H9 (cell line): ENCODE measurements around the gene TENM4. TPM values are rescaled to one million over a fixed set of nuclear protein-coding genes. Genes with fewer than 3 reads are reported as not detected.

ENCODE experiments used
- DNase-seq: peaks from one replicate; pipeline ENCODE4 v3.0.0-alpha.2; 2017
- H2AFZ ChIP-seq: one replicate; pipeline ENCODE4 v1.6.1; 2013; ENCODE audit warnings: mild to moderate bottlenecking, low read length, control low read depth, moderate library complexity
- H2AK5ac ChIP-seq: 2 replicates; pipeline ENCODE4 v1.6.1; 2013; ENCODE audit warnings: low read length, control low read depth, mixed read lengths; ENCODE audit not compliant: insufficient read length
- H2BK120ac ChIP-seq: one replicate; pipeline ENCODE4 v1.6.1; 2013; ENCODE audit warnings: low read depth, mild to moderate bottlenecking, low read length, control low read depth, inconsistent platforms; ENCODE audit not compliant: poor library complexity, severe bottlenecking
- H2BK12ac ChIP-seq: 2 replicates; pipeline ENCODE4 v1.6.1; 2013; ENCODE audit warnings: low read length, control low read depth, mixed read lengths, low read depth; ENCODE audit not compliant: insufficient read length
- H2BK15ac ChIP-seq: 2 replicates; pipeline ENCODE4 v1.6.1; 2013; ENCODE audit warnings: low read depth, low read length, control low read depth
- H2BK20ac ChIP-seq: one replicate; pipeline ENCODE4 v1.6.1; 2013; ENCODE audit warnings: low read depth, mild to moderate bottlenecking, low read length, control low read depth, inconsistent platforms; ENCODE audit not compliant: poor library complexity, severe bottlenecking
- H2BK5ac ChIP-seq: 2 replicates; pipeline ENCODE4 v1.6.1; 2013; ENCODE audit warnings: low read length, control low read depth, mixed read lengths; ENCODE audit not compliant: insufficient read length
- H3K14ac ChIP-seq: 2 replicates; pipeline ENCODE4 v1.6.1; 2013; ENCODE audit warnings: low read length, control low read depth; ENCODE audit not compliant: insufficient read depth
- H3K18ac ChIP-seq: 2 replicates; pipeline ENCODE4 v1.6.1; 2013; ENCODE audit warnings: low read depth, mild to moderate bottlenecking, mixed read lengths, low read length, control low read depth; ENCODE audit not compliant: insufficient read length
- H3K23ac ChIP-seq: 2 replicates; pipeline ENCODE4 v1.6.1; 2013; ENCODE audit warnings: low read length, control low read depth, mixed read lengths, low read depth; ENCODE audit not compliant: insufficient read length
- H3K23me2 ChIP-seq: 2 replicates; pipeline ENCODE4 v1.6.1; 2013; ENCODE audit warnings: low read depth, mild to moderate bottlenecking, mixed read lengths, low read length, control low read depth; ENCODE audit not compliant: insufficient read length, poor library complexity, severe bottlenecking
- H3K27ac ChIP-seq: 2 replicates; pipeline ENCODE4 v1.5.1; 2013; ENCODE audit warnings: low read length, control low read depth, mixed read lengths, low read depth; ENCODE audit not compliant: insufficient read length
- H3K27me3 ChIP-seq: 2 replicates; pipeline ENCODE4 v1.6.1; 2013; ENCODE audit warnings: low read length, control low read depth, inconsistent platforms; ENCODE audit not compliant: insufficient read depth
- H3K4ac ChIP-seq: 2 replicates; pipeline ENCODE4 v1.6.1; 2013; ENCODE audit warnings: low read depth, mild to moderate bottlenecking, control low read depth, inconsistent platforms, low read length, moderate library complexity
- H3K4me1 ChIP-seq: 2 replicates; pipeline ENCODE4 v1.6.1; 2013; ENCODE audit warnings: low read length, control low read depth, inconsistent platforms; ENCODE audit not compliant: insufficient read depth
- H3K4me2 ChIP-seq: 2 replicates; pipeline ENCODE4 v1.6.1; 2013; ENCODE audit warnings: low read length, control low read depth, mixed read lengths; ENCODE audit not compliant: insufficient read length, insufficient read depth
- H3K56ac ChIP-seq: 2 replicates; pipeline ENCODE4 v1.6.1; 2013; ENCODE audit warnings: low read depth, mild to moderate bottlenecking, mixed read lengths, low read length, control low read depth; ENCODE audit not compliant: insufficient read length
- H3K79me1 ChIP-seq: 2 replicates; pipeline ENCODE4 v1.6.1; 2013; ENCODE audit warnings: low read depth, mild to moderate bottlenecking, moderate library complexity, low read length, control low read depth, inconsistent platforms; ENCODE audit not compliant: insufficient read depth, poor library complexity, severe bottlenecking
- H3K79me2 ChIP-seq: 2 replicates; pipeline ENCODE4 v1.6.1; 2013; ENCODE audit warnings: low read length, control low read depth, inconsistent platforms; ENCODE audit not compliant: insufficient read depth
- H3K9ac ChIP-seq: 2 replicates; pipeline ENCODE4 v1.6.1; 2013; ENCODE audit warnings: low read length, control low read depth, mixed read lengths; ENCODE audit not compliant: insufficient read length; ENCODE audit errors: extremely low read depth
- H3K9me3 ChIP-seq: one replicate; pipeline ENCODE4 v1.6.1; 2013; ENCODE audit warnings: low read depth, low read length, inconsistent platforms; ENCODE audit not compliant: control insufficient read depth
- H3T11ph ChIP-seq: one replicate; pipeline ENCODE4 v1.6.1; 2013; ENCODE audit warnings: mild to moderate bottlenecking, low read length, control low read depth, inconsistent platforms
- H4K20me1 ChIP-seq: one replicate; pipeline ENCODE4 v1.6.1; 2013; ENCODE audit not compliant: control insufficient read depth, insufficient read length, insufficient read depth
- H4K5ac ChIP-seq: 2 replicates; pipeline ENCODE4 v1.6.1; 2013; ENCODE audit warnings: low read depth, mild to moderate bottlenecking, mixed read lengths, low read length, control low read depth; ENCODE audit not compliant: insufficient read length
- H4K8ac ChIP-seq: replicated peaks from 2 replicates; pipeline ENCODE4 v1.6.1; 2013; ENCODE audit warnings: low read length, control low read depth, mixed read lengths, low read depth; ENCODE audit not compliant: insufficient read length
- H4K91ac ChIP-seq: 2 replicates; pipeline ENCODE4 v1.6.1; 2013; ENCODE audit warnings: low read depth, mild to moderate bottlenecking, moderate library complexity, mixed read lengths, low read length, control low read depth; ENCODE audit not compliant: insufficient read length
- H3K27ac Mint-ChIP-seq, 3 experiments: 2 replicates in 2 of 3; 3 replicates in 1 of 3; pipeline ENCODE4 v1.8.0; 2020 to 2021; ENCODE audit warnings: mixed read lengths in 3 of 3, mild to moderate bottlenecking in 1 of 3, moderate library complexity in 1 of 3
- H3K27me3 Mint-ChIP-seq: 2 replicates; pipeline ENCODE4 v1.8.0; 2021; ENCODE audit warnings: low read depth, mild to moderate bottlenecking, moderate library complexity, mixed read lengths
- H3K36me3 Mint-ChIP-seq, 3 experiments: 2 replicates in 2 of 3; 3 replicates in 1 of 3; pipeline ENCODE4 v1.8.0; 2020 to 2021; ENCODE audit warnings: low read depth in 3 of 3, mixed read lengths in 3 of 3; ENCODE audit not compliant: insufficient read depth in 1 of 3
- H3K4me1 Mint-ChIP-seq, 2 experiments: 2 replicates each; pipeline ENCODE4 v1.8.0; 2020; ENCODE audit warnings: mixed read lengths in 2 of 2
- H3K4me3 Mint-ChIP-seq, 2 experiments: 2 replicates in 1 of 2; 3 replicates in 1 of 2; pipeline ENCODE4 v1.8.0; 2020 to 2021; ENCODE audit warnings: mild to moderate bottlenecking in 2 of 2, mixed read lengths in 2 of 2, moderate library complexity in 1 of 2
- H3K9me3 Mint-ChIP-seq, 2 experiments: 2 replicates in 1 of 2; 3 replicates in 1 of 2; pipeline ENCODE4 v1.8.0; 2020; ENCODE audit warnings: mild to moderate bottlenecking in 2 of 2, mixed read lengths in 2 of 2, moderate library complexity in 1 of 2
- CTCF ChIP-seq: fragments of 200-600 bp; sonication (generic); conservative IDR thresholded peaks from 3 replicates; pipeline ENCODE4 v1.8.0; 2021; ENCODE audit warnings: antibody characterized with exemption, mild to moderate bottlenecking
- total RNA-seq: library from RNA; stranded (reverse); gene quantifications from 2 replicates; pipeline ENCODE4 v1.2.1, GENCODE V29; 2021

Gene TENM4
- total RNA-seq, 1 experiment from 2014 or later: 4.6 TPM

DNA sequence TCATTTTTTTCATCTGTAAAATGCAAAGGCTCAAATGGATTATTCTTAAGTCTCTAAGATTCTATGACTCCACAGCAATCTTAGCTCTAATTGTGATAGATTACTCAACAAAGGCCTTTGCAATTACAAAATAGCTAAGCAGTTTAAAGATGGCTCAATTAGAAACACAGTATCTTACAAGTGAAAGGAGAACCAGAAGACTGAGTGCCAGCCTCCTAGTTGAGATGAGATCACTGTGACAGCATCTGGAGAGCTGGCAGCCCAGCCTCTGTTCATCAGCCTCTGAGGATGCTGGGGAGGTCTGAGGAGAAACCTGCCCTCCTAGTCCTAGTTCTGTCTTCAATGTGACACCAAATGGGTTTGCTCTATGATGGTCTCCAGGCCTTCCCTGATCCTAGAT is 707.8 kb downstream of the TENM4 start:
- Histone ChIP-seq H3K79me2 (no peaks in the 10 kb centered on the region), H4K91ac (no peak overlapping the region), H3K4me2 (no peak overlapping the region), H3K23ac (no peak overlapping the region), H3K27ac (no peak overlapping the region), H3K27me3 (no peaks in the 10 kb centered on the region), H3K18ac (no peak overlapping the region), H3K9ac (no peak overlapping the region), H3K4ac (no peak overlapping the region), H4K8ac (no peak overlapping the region), H2BK20ac (no peak overlapping the region), H2BK12ac (no peak overlapping the region), H4K20me1 (no peaks in the 10 kb centered on the region), H2AFZ (no peak overlapping the region), H3K56ac (no peak overlapping the region), H3K79me1 (no peaks in the 10 kb centered on the region), H2BK15ac (no peak overlapping the region), H4K5ac (no peak overlapping the region), H2BK5ac (no peak overlapping the region), H3K9me3 (no peaks in the 10 kb centered on the region), H3K4me1 (no peaks in the 10 kb centered on the region), H3K23me2 (no peaks in the 10 kb centered on the region), H3K14ac (no peak overlapping the region), H2AK5ac (no peak overlapping the region), H3T11ph (no peak overlapping the region), H2BK120ac (no peak overlapping the region)
- Mint-ChIP-seq H3K9me3 (no peaks in the 10 kb centered on the region; a peak in 1 of 5 replicates), H3K4me1 (peaks cover 4 to 5% of the 10 kb centered on the region in 2 experiments; a peak in 3 of 4 replicates), H3K4me3 (no peak overlapping the region), H3K27me3 (peaks cover 2% of the 10 kb centered on the region), H3K36me3 (no peaks in the 10 kb centered on the region), H3K27ac (no peak overlapping the region)
- DNase-seq: no peak
- TF ChIP-seq CTCF: no peak
